Mucosa of descending colon (tissue), 3 donors: ENCODE measurements around the gene C1orf74. TPM values are rescaled to one million over a fixed set of nuclear protein-coding genes. Genes with fewer than 3 reads are reported as not detected.
A peak's percentile ranks its signal among the peaks of the same experiment; 100 is the strongest.

Experiments used
- ATAC-seq: fragments of 200-7000 bp; cut with Tn5 transposase; one replicate; pipeline ENCODE4 v1.9.1; 2020; ENCODE audit warnings: mild to moderate bottlenecking, moderate library complexity
- DNase-seq, 3 donors: peaks; one replicate each; pipeline ENCODE4 v3.0.0-alpha.2; 2020
- H3K36me3 ChIP-seq: fragments of 200-600 bp; one replicate; pipeline ENCODE4 v1.8.0; 2021; ENCODE audit warnings: low read depth, mild to moderate bottlenecking
- H3K4me1 ChIP-seq: fragments of 200-600 bp; one replicate; pipeline ENCODE4 v1.8.0; 2021; ENCODE audit warnings: low read depth, mild to moderate bottlenecking
- H3K4me3 ChIP-seq: fragments of 200-600 bp; one replicate; pipeline ENCODE4 v1.8.0; 2021; ENCODE audit warnings: mild to moderate bottlenecking
- H3K9me3 ChIP-seq: fragments of 200-600 bp; one replicate; pipeline ENCODE4 v1.8.0; 2021; ENCODE audit warnings: mild to moderate bottlenecking
- CTCF ChIP-seq: fragments of 200-600 bp; IDR thresholded peaks from one replicate; pipeline ENCODE4 v1.8.0; 2022; ENCODE audit warnings: antibody characterized with exemption, mild to moderate bottlenecking
- intact Hi-C, 2 donors: fragments of 100-400 bp; cut with DNase I in 1 of 2; cut with micrococcal nuclease in 1 of 2; formaldehyde crosslinking; loops; one replicate each; pipeline versions ENCODE4 v1.11.0 to v1.11.1; 2022; cut with DNase I, micrococcal nuclease
- total RNA-seq, 3 donors: library from RNA; stranded (reverse); fragmentation: NEBNext Ultra II Directional in 2 of 3; extraction: Animal tissue kit (Norgen Biotek cat#: 25700) in 2 of 3; gene quantifications; one replicate each; pipeline versions ENCODE4 v1.2.1 to v1.2.4, GENCODE V29; 2021 to 2023
- donor health status: DM: no; HTN: no; CAD: no; lungs with moderate emphysema.
- donor health status: DM: no; HTN: no; CAD: no.
- donor health status: DM: no; HTN: yes; CAD: no.

C1orf74 gene
- total RNA-seq, 3 donors from 2014 or later = 1.9 to 3.4 (median 2.7) TPM

DNA sequence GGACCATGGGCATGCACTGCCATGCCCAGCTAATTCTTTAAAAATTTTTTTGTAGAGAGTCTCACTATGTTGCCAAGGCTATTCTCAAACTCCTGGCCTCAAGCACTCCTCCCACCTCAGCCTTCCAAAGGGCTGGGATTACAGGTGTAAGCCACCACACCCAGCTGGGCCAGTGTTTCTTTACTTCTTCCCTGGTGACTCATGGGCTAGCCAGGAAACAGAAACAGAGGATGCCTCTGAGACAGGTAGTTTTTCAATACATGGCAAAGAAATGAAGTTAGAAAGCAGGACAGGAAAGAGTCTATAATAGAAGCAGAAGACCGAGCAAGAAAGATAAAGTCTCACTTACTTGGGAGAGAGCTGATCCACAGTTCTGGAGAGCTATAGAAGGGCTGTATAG is 7.6 kb upstream of the C1orf74 start:
- DNase-seq = peak; percentile 57 to 67 (median 61)

DNA sequence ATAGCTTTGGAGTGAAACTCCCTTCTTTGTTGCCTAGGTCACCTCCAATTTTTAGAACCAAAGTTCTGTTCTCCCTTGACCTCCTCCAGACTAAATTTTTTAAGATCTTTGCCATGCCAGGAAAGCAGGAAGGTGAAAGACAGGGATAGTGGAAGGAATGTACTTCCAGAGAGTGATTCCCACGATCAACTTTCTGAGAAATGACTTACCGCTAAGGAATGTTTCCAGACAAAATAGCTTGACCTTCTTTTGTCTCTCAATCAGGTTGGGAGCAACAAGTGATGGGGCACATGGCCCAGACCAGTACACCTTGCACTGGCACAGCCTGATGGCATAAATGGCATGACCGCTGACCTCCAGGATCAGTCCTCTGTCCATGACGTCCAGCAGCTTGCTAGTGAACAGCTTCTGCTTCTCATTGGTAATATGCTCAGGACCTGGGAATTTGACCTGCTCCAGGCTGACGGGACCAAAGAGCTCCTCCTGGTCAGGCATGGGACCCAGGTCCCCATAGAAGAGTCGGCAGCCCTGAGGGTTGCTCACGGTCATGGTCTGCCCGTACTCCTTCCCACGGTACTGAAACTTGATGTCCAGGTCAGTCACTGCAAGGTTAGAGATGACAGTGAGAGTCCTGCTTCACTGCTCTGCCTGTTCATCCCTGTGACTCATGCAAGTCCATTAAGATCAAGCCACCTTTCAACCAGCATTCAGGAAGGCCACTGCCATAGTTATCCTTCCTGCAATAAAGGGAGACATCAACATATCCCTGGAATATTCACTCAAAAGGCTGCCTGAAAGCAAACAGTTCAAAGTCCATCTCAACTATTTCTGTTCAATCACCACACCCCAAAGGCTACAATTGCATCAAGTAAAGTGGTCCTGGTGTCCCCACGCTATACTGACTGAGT is 6.2 kb upstream of the C1orf74 start:
- intact Hi-C loops = no loop called here
- DNase-seq = peak in 1 of 3 donors; percentile 32
- no peak for TF ChIP-seq CTCF
- Histone ChIP-seq H3K4me3 (no peak overlapping the region), H3K36me3 (no peaks in the 10 kb centered on the region), H3K4me1 (peaks cover 28% of the 10 kb centered on the region), H3K9me3 (no peaks in the 10 kb centered on the region)
- ATAC-seq = peak; percentile 85

More for the DNA sequence above, 7.6 kb upstream of the C1orf74 start:
- no peak for TF ChIP-seq CTCF
- Histone ChIP-seq H3K4me1 (peaks cover 28% of the 10 kb centered on the region), H3K36me3 (no peaks in the 10 kb centered on the region), H3K9me3 (no peaks in the 10 kb centered on the region), H3K4me3 (no peak overlapping the region)
- ATAC-seq = peak; percentile 82
- intact Hi-C loops = no loop called here

- Histone ChIP-seq H3K9me3 (no peaks in the 10 kb centered on the region), H3K4me1 (peaks cover 28% of the 10 kb centered on the region), H3K4me3 (no peak overlapping the region), H3K36me3 (no peaks in the 10 kb centered on the region)
- intact Hi-C loops = no loop called here
- DNase-seq = no peak
- TF ChIP-seq CTCF = no peak
- no peak for ATAC-seq
Observed at GRCh38 chr1:209789245-209789644, 4.9 kb upstream of the C1orf74 start.

GRCh38 chr1:209787551-209787950 is 3.2 kb upstream of the C1orf74 start:
- H3K4me3 ChIP-seq = no peak overlapping the region
- no peaks in the 10 kb centered on the region for H3K9me3 ChIP-seq
- intact Hi-C loops = no loop called here
- peaks cover 35% of the 10 kb centered on the region for H3K4me1 ChIP-seq
- TF ChIP-seq CTCF = no peak
- DNase-seq (peak in 1 of 3 donors; percentile 59), ATAC-seq (peak; percentile 52)
- H3K36me3 ChIP-seq = no peaks in the 10 kb centered on the region

GRCh38 chr1:209786146-209786545 is 1.8 kb upstream of the C1orf74 start:
- H3K4me1 ChIP-seq = peaks cover 22% of the 10 kb centered on the region

More at GRCh38 chr1:209786146-209786545, 1.8 kb upstream of the C1orf74 start:
- no peaks in the 10 kb centered on the region for H3K36me3 ChIP-seq
- no peak overlapping the region for H3K4me3 ChIP-seq
- DNase-seq (no peak), ATAC-seq (no peak)
- intact Hi-C loops = no loop called here
- no peak for TF ChIP-seq CTCF
- no peaks in the 10 kb centered on the region for H3K9me3 ChIP-seq
